Tibial nerve (tissue), 4 donors: ENCODE measurements around the gene SLC24A5. TPM values are rescaled to one million over a fixed set of nuclear protein-coding genes. Genes with fewer than 3 reads are reported as not detected.

Experiments used
- DNase-seq, 2 donors: peaks; one replicate each; pipeline ENCODE4 v3.0.0-alpha.2; 2019; ENCODE audit warnings: low spot score in 2 of 2
- H3K27ac ChIP-seq, 4 donors: fragments of 200-600 bp; sonication (generic) in 3 of 4; one replicate each; pipeline ENCODE4 v1.5.1; 2017 to 2019; ENCODE audit warnings: mild to moderate bottlenecking in 1 of 4
- H3K27me3 ChIP-seq, 2 donors: fragments of 200-600 bp; sonication (generic) in 1 of 2; one replicate each; pipeline versions ENCODE4 v1.5.1 to v1.6.0; 2017 to 2019
- H3K36me3 ChIP-seq, 3 donors: fragments of 200-600 bp; sonication (generic); one replicate each; pipeline ENCODE4 v1.5.1; 2018 to 2019
- H3K4me1 ChIP-seq, 4 donors: fragments of 200-600 bp; sonication (generic) in 3 of 4; one replicate each; pipeline ENCODE4 v1.5.1; 2017 to 2019
- H3K4me3 ChIP-seq, 4 donors: fragments of 200-600 bp; sonication (generic) in 3 of 4; one replicate each; pipeline ENCODE4 v1.5.1; 2017 to 2019; ENCODE audit warnings: mild to moderate bottlenecking in 1 of 4, moderate library complexity in 1 of 4
- H3K9me3 ChIP-seq, 4 donors: fragments of 200-600 bp; sonication (generic) in 3 of 4; one replicate each; pipeline ENCODE4 v1.5.1; 2017 to 2019
- EP300 ChIP-seq, 2 donors: sonication (generic); formaldehyde crosslinking; IDR thresholded peaks; one replicate each; pipeline ENCODE4 v1.6.1; 2017; ENCODE audit warnings: antibody characterized with exemption in 2 of 2, mild to moderate bottlenecking in 1 of 2
- POLR2A ChIP-seq, 2 donors: fragments of 450-650 bp; IDR thresholded peaks; one replicate each; pipeline ENCODE4 v1.6.1; 2017; ENCODE audit warnings: antibody characterized with exemption in 2 of 2, mild to moderate bottlenecking in 2 of 2, moderate library complexity in 2 of 2
- WGBS, 2 donors: methylation state at CpG; one replicate each; pipeline ENCODE4 v1.1.5; 2018; 5-methylcytosine and 5-hydroxymethylcytosine counted together
- total RNA-seq, 4 donors: library from RNA; depleted of rRNA; stranded (reverse); fragments of >200 nt; gene quantifications; one replicate each; pipeline ENCODE4 v1.1.0, GENCODE V29; 2016
- TF ChIP-seq, protein P1 (sequence below), 5 experiments: fragments of 200-600 bp in 3 of 5; fragments of 450-650 bp in 2 of 5; sonication (generic) in 3 of 5; IDR thresholded peaks; one replicate each; pipeline ENCODE4 v1.5.1; 2016 to 2019; ENCODE audit warnings: antibody characterized with exemption in 5 of 5, mild to moderate bottlenecking in 3 of 5, moderate library complexity in 2 of 5

Gene SLC24A5
- total RNA-seq, 4 donors from 2014 or later = 0.20 to 0.84 (median 0.44) TPM; not detected in 1

- Histone ChIP-seq H3K9me3 (no peaks in the 10 kb centered on the region), H3K36me3 (no peaks in the 10 kb centered on the region), H3K27me3 (no peaks in the 10 kb centered on the region), H3K27ac (no peak overlapping the region), H3K4me1 (no peaks in the 10 kb centered on the region), H3K4me3 (no peak overlapping the region)
- DNase-seq = no peak
- TF ChIP-seq EP300 (IDR thresholded peaks at IDR 0.05) (no peak), POLR2A (IDR thresholded peaks at IDR 0.05) (no peak)
- TF ChIP-seq, protein P1, sequence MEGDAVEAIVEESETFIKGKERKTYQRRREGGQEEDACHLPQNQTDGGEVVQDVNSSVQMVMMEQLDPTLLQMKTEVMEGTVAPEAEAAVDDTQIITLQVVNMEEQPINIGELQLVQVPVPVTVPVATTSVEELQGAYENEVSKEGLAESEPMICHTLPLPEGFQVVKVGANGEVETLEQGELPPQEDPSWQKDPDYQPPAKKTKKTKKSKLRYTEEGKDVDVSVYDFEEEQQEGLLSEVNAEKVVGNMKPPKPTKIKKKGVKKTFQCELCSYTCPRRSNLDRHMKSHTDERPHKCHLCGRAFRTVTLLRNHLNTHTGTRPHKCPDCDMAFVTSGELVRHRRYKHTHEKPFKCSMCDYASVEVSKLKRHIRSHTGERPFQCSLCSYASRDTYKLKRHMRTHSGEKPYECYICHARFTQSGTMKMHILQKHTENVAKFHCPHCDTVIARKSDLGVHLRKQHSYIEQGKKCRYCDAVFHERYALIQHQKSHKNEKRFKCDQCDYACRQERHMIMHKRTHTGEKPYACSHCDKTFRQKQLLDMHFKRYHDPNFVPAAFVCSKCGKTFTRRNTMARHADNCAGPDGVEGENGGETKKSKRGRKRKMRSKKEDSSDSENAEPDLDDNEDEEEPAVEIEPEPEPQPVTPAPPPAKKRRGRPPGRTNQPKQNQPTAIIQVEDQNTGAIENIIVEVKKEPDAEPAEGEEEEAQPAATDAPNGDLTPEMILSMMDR (IDR thresholded peaks at IDR 0.05) = no peak
- WGBS, 2 donors = 89 to 90% methylated on average over 2 of the region's 2 CpGs
Observed at GRCh38 chr15:48096813-48097212, 24.0 kb upstream of the SLC24A5 start.

DNA sequence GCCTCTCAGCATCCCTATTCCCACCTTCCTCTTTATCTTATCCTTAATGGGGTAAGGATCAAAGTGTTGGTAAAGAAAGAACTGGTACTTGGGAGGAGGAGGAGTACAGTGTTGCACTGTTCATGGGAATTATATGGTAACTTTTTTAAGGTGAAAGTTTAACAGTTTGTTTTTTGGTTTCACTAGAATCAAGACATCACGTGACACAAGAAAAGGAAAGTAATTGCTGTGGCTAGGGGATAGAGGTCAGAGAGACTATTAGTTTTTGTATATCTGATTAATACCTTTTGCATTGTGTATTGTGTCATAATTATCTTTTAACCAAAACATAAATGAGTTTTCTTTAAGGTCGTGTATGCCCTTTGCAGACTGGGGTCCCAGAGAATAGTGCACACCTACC lies 23.5 kb upstream of the SLC24A5 start:
- 85 to 93% methylated on average over 2 of the region's 2 CpGs for WGBS, 2 donors

DNA sequence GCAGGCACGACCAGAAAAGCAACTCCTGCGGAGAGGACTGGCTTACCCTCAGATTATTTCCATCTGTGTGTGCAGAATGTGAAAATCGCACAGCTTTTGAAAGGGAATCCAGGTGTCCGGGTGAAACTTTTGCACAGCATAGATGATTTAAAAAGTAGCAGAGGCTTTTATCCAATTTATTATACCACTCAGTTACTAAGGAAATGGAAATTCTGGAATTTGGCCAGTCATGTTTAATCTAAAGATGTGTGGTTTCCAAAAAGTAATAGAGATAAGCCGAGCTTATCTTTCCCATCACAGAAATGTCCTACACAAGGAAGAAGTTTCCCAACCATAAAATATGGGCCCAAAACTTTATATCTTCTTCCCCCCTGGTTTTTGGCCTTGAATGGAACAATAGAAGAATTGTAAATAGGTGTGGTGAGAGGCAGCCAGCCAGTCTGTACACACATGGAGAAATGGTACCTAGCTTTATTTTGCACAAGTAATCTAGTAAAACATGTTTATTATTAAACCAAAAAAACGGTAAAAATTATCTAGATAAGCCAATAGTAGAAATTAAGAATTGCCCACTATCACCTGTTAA lies 19.3 kb upstream of the SLC24A5 start:
- WGBS, 2 donors = 81% methylated on average over 6 of the region's 6 CpGs
- no peaks in the 10 kb centered on the region for H3K27me3 ChIP-seq
- DNase-seq = no peak
- H3K9me3 ChIP-seq = no peaks in the 10 kb centered on the region
- no peak overlapping the region for H3K4me3 ChIP-seq
- no peak for TF ChIP-seq EP300 (IDR thresholded peaks at IDR 0.05)
- TF ChIP-seq, protein P1 (IDR thresholded peaks at IDR 0.05) = no peak
- no peak for TF ChIP-seq POLR2A (IDR thresholded peaks at IDR 0.05)
- no peaks in the 10 kb centered on the region for H3K36me3 ChIP-seq
- H3K27ac ChIP-seq = no peak overlapping the region
- peaks cover 0 to 3% (median 0%) of the 10 kb centered on the region in 4 donors for H3K4me1 ChIP-seq

More for the DNA sequence above, 23.5 kb upstream of the SLC24A5 start:
- no peaks in the 10 kb centered on the region for H3K9me3 ChIP-seq
- no peaks in the 10 kb centered on the region for H3K27me3 ChIP-seq
- TF ChIP-seq POLR2A (IDR thresholded peaks at IDR 0.05) (no peak), EP300 (IDR thresholded peaks at IDR 0.05) (no peak)
- TF ChIP-seq, protein P1 (IDR thresholded peaks at IDR 0.05) = no peak
- no peaks in the 10 kb centered on the region for H3K36me3 ChIP-seq
- H3K4me1 ChIP-seq = peaks cover 0 to under 1% (median 0%) of the 10 kb centered on the region in 4 donors
- no peak overlapping the region for H3K27ac ChIP-seq
- H3K4me3 ChIP-seq = no peak overlapping the region
- no peak for DNase-seq

- Histone ChIP-seq H3K27me3 (no peaks in the 10 kb centered on the region), H3K27ac (peak overlapping the region in 1 of 4 donors; percentile 5), H3K36me3 (no peaks in the 10 kb centered on the region), H3K9me3 (no peaks in the 10 kb centered on the region), H3K4me3 (no peak overlapping the region), H3K4me1 (peaks cover 0 to 3% (median 0%) of the 10 kb centered on the region in 4 donors)
- no peak for DNase-seq
- 53 to 56% methylated on average over 6 of the region's 6 CpGs for WGBS, 2 donors
- TF ChIP-seq, protein P1 (IDR thresholded peaks at IDR 0.05) = no peak
- TF ChIP-seq POLR2A (IDR thresholded peaks at IDR 0.05) = no peak
- TF ChIP-seq EP300 (IDR thresholded peaks at IDR 0.05) = no peak
Observed at GRCh38 chr15:48102167-48102566, 18.6 kb upstream of the SLC24A5 start.

DNA sequence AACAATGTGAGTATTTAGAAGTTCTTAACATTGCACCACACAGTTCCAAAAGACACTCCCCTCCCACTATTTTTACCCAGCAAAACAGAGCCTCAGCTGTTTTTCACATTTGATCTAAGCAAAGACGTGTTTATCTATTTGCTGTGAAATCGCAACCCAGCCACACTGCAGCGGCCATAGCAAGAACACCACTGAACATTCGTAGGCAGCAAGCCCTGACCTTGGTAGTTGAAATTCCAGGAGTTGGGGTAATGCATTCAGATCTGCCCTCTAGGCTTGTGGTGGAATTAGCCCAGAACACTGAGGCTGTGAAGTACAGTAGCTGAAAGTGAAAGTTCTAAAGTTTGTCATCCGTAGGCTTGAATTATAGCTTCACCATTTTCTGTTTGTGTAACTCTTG lies 17.1 kb upstream of the SLC24A5 start:
- no peaks in the 10 kb centered on the region for H3K9me3 ChIP-seq
- no peaks in the 10 kb centered on the region for H3K27me3 ChIP-seq
- H3K4me3 ChIP-seq = peak overlapping the region in 1 of 4 donors; percentile 23
- WGBS, 2 donors = 46 to 53% methylated on average over 5 of the region's 5 CpGs
- H3K36me3 ChIP-seq = no peaks in the 10 kb centered on the region
- H3K4me1 ChIP-seq = peaks cover 0 to 3% (median 0%) of the 10 kb centered on the region in 4 donors
- DNase-seq = no peak
- TF ChIP-seq EP300 (IDR thresholded peaks at IDR 0.05) (no peak), POLR2A (IDR thresholded peaks at IDR 0.05) (no peak)
- TF ChIP-seq, protein P1 (IDR thresholded peaks at IDR 0.05) = no peak
- peak overlapping the region in 2 of 4 donors; percentile 6 to 14 for H3K27ac ChIP-seq
